A549 (cell line): Measurements from ENCODE around the gene SIRT3.

Experiments used
- EP300 ChIP-seq, 2 experiments: fragments of >200 bp; sonication (Bioruptor Twin); formaldehyde crosslinking; IDR thresholded peaks; 2 replicates in 1 of 2; 3 replicates in 1 of 2; pipeline ENCODE4 v1.6.1; 2016 to 2017
- RCOR1 ChIP-seq: fragments of 150-350 bp; IDR thresholded peaks from 2 replicates; pipeline ENCODE4 v1.6.1; 2014; ENCODE audit warnings: antibody characterized with exemption, low read length, low read depth
- SREBF2 ChIP-seq: fragments of 450-650 bp; IDR thresholded peaks from 2 replicates; pipeline ENCODE4 v1.6.1; 2014; ENCODE audit warnings: mild to moderate bottlenecking, moderate library complexity
- TF ChIP-seq, protein P1 (sequence below): fragments of >200 bp; sonication (Bioruptor Twin); formaldehyde crosslinking; IDR thresholded peaks from 3 replicates; pipeline ENCODE4 v1.5.1; 2016
- TF ChIP-seq, protein P2 (sequence below): fragments of 250-450 bp; sonication (Bioruptor Pico); IDR thresholded peaks from 2 replicates; pipeline ENCODE4 v1.5.0; 2021; ENCODE audit warnings: mild to moderate bottlenecking, moderate library complexity, borderline replicate concordance

DNA sequence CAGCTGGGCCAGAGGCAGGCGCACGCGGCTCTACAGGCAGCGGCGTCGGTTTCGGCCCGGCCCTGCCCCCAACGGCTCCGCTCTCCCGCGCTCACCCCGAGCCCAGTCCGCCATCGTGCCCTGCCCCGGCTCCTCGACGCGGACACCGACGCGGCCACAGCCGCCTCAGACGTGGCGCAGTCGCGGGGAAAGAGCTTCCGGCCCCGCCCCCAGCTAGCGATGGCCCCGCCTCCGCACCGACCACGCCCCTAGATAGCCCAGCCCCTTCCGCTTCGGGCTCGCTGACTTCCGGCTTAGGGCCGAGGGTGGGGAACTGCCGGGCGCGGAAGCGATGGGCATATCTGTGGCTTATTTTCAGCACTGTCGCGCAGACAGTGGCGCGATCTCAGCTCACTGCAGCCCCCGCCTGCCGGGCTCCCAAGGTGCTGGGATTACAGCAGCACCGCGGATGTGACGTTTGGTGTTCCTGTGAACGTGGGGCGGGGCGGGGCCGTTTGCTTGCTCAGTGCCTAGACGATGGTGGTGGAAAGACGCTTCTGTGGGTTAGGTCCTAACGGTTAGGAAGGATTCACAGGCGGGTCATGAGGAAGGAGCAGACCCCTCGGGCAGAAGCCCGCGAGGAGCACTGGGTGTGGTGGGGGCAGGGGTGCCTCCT, 28.8 kb downstream of the SIRT3 start, which contains the start of the genes BET1L and RIC8A:
- no peak for TF ChIP-seq SREBF2
- TF ChIP-seq, protein P1, sequence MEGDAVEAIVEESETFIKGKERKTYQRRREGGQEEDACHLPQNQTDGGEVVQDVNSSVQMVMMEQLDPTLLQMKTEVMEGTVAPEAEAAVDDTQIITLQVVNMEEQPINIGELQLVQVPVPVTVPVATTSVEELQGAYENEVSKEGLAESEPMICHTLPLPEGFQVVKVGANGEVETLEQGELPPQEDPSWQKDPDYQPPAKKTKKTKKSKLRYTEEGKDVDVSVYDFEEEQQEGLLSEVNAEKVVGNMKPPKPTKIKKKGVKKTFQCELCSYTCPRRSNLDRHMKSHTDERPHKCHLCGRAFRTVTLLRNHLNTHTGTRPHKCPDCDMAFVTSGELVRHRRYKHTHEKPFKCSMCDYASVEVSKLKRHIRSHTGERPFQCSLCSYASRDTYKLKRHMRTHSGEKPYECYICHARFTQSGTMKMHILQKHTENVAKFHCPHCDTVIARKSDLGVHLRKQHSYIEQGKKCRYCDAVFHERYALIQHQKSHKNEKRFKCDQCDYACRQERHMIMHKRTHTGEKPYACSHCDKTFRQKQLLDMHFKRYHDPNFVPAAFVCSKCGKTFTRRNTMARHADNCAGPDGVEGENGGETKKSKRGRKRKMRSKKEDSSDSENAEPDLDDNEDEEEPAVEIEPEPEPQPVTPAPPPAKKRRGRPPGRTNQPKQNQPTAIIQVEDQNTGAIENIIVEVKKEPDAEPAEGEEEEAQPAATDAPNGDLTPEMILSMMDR: no peak
- TF ChIP-seq EP300 (IDR thresholded peaks at IDR 0.05): no peak
- TF ChIP-seq, protein P2, sequence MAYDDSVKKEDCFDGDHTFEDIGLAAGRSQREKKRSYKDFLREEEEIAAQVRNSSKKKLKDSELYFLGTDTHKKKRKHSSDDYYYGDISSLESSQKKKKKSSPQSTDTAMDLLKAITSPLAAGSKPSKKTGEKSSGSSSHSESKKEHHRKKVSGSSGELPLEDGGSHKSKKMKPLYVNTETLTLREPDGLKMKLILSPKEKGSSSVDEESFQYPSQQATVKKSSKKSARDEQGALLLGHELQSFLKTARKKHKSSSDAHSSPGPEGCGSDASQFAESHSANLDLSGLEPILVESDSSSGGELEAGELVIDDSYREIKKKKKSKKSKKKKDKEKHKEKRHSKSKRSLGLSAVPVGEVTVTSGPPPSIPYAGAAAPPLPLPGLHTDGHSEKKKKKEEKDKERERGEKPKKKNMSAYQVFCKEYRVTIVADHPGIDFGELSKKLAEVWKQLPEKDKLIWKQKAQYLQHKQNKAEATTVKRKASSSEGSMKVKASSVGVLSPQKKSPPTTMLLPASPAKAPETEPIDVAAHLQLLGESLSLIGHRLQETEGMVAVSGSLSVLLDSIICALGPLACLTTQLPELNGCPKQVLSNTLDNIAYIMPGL (CRISPR knock-in tag): no peak
- TF ChIP-seq RCOR1: no peak
